ENCODE results near the gene NUDT3. TPM values are rescaled to one million over a fixed set of nuclear protein-coding genes. Genes with fewer than 3 reads are reported as not detected.

NUDT3 gene
- polyA plus RNA-seq, 2 of the 4 experiments (the other 2 are of a cell fraction): 5.2 to 13.4 TPM

DNA sequence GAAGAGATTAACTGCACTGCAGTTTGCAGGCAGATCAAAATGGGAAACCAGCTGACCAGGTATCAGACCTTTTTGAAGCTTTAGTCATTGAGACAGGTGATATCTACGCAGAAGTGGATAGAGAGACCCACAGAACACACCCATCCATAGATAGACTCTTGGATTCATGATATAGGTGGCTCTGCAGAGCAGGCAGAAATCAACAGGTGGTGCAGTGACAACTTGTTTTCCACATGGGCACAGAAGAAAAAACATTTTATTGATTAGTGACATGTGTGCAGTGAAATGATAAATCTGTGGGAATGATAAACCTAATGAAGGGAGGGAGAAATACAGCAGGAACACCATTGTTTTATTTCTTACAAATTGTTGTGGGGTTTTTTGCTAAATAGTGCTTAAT lies 45.2 kb downstream of the NUDT3 start:
- ATAC-seq (no peak), DNase-seq (ENCODE audit: low read depth in 1 of 2, low spot score in 1 of 2) (no peak), FAIRE-seq (no peak)
- TF ChIP-seq POLR2AphosphoS2 (conservative IDR thresholded peaks at IDR 0.05; ENCODE audit: low read length): no peak
- no peak for TF ChIP-seq RCOR1 (IDR thresholded peaks at IDR 0.05; ENCODE audit: low read depth, low read length)
- TF ChIP-seq, protein P1, sequence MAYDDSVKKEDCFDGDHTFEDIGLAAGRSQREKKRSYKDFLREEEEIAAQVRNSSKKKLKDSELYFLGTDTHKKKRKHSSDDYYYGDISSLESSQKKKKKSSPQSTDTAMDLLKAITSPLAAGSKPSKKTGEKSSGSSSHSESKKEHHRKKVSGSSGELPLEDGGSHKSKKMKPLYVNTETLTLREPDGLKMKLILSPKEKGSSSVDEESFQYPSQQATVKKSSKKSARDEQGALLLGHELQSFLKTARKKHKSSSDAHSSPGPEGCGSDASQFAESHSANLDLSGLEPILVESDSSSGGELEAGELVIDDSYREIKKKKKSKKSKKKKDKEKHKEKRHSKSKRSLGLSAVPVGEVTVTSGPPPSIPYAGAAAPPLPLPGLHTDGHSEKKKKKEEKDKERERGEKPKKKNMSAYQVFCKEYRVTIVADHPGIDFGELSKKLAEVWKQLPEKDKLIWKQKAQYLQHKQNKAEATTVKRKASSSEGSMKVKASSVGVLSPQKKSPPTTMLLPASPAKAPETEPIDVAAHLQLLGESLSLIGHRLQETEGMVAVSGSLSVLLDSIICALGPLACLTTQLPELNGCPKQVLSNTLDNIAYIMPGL (CRISPR knock-in tag; IDR thresholded peaks at IDR 0.05; ENCODE audit: borderline replicate concordance): no peak
- no peak for TF ChIP-seq CEBPB (IDR thresholded peaks at IDR 0.05)
- no peak for TF ChIP-seq TFCP2L1 (CRISPR knock-in tag; IDR thresholded peaks at IDR 0.05)
- TF ChIP-seq KDM1A (IDR thresholded peaks at IDR 0.05; ENCODE audit: low read depth): no peak
- TF ChIP-seq SREBF2 (IDR thresholded peaks at IDR 0.05): no peak
- no peak for TF ChIP-seq ESRRA (IDR thresholded peaks at IDR 0.05; ENCODE audit: borderline replicate concordance, low read length)
- TF ChIP-seq EHF (CRISPR knock-in tag; IDR thresholded peaks at IDR 0.05): no peak
- no peak for TF ChIP-seq SMC3 (IDR thresholded peaks at IDR 0.05)
- TF ChIP-seq RNF2 (IDR thresholded peaks at IDR 0.05; ENCODE audit: borderline replicate concordance, low read depth): no peak
- CTCF ChIA-PET: interaction anchor here (1.6 kb wide), 1 partner anchor 98 kb away, joined by 3 read pairs; no protein-coding TSS in a partner anchor
- POLR2A ChIA-PET: no interaction called here
- H3K4me3 ChIP-seq: no peak overlapping the region
- H3K4me2 ChIP-seq: no peak overlapping the region
- H3K4me1 ChIP-seq: no peaks in the 10 kb centered on the region
- 88% methylated on average over 1 of the region's 1 CpG for WGBS (ENCODE audit: missing lambda C conversion rate)
- H3K27ac ChIP-seq: no peak overlapping the region
- H3K9me3 ChIP-seq: no peaks in the 10 kb centered on the region

DNA sequence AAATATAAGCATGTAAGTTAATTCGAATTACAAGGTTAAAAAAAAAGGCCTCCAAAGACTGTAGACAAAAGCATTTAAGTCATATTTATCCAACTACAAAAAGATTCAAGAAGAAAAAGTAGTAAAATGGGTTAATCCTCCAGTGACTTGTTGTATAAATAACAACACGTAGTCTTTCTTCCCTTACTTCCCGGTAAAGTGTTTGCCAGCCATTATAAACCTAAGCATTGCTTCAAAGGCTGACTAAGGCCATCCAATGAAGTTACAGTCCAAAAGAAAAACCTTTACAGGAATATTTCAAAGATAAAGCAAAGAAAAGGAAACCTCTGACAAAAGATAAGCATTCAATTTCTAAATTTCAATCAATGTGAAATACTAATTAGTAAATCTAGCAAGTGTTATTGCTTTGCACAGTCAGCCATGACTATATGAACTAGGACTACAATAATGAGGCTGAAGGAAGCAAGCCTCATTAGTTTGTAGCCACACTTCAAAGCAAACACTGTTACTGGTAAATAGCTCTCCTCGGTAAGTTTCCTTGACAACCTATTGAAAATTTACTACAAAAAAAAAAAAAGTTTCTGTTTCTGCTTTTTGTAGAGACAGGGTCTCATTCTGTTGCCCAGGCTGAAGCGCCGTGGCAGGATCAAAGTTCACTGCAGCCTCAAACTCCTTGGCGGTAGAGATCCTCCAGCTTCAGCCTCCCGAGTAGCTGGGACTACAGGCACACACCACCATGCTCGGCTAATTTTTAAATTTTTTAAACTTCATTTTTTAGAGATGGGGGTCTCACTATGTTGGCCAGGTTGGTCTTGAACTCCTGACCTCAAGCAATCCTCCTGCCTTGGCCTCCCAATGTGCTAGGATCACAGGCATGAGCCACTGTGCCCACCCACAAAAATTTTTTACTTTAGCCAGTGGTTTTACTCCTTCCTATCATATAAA lies 46.0 kb downstream of the NUDT3 start:
- TF ChIP-seq, protein P1 (CRISPR knock-in tag; IDR thresholded peaks at IDR 0.05; ENCODE audit: borderline replicate concordance): no peak
- no peak for TF ChIP-seq KDM1A (IDR thresholded peaks at IDR 0.05; ENCODE audit: low read depth)
- no peak for TF ChIP-seq POLR2A (IDR thresholded peaks at IDR 0.05; ENCODE audit: low read length)
- WGBS (ENCODE audit: missing lambda C conversion rate): 82% methylated on average over 9 of the region's 9 CpGs
- DNase-seq (ENCODE audit: low read depth in 1 of 2, low spot score in 1 of 2) (no peak), ATAC-seq (no peak), FAIRE-seq (no peak)
- no peaks in the 10 kb centered on the region for H3K9me3 ChIP-seq
- no peaks in the 10 kb centered on the region for H3K4me1 ChIP-seq
- H3K27ac ChIP-seq: no peak overlapping the region
- CTCF ChIA-PET: interaction anchor here (1.6 kb wide), 1 partner anchor 97 kb away, joined by 3 read pairs; no protein-coding TSS in a partner anchor
- POLR2A ChIA-PET: no interaction called here
- no peak overlapping the region for H3K4me2 ChIP-seq
- H3K4me3 ChIP-seq: no peak overlapping the region

DNA sequence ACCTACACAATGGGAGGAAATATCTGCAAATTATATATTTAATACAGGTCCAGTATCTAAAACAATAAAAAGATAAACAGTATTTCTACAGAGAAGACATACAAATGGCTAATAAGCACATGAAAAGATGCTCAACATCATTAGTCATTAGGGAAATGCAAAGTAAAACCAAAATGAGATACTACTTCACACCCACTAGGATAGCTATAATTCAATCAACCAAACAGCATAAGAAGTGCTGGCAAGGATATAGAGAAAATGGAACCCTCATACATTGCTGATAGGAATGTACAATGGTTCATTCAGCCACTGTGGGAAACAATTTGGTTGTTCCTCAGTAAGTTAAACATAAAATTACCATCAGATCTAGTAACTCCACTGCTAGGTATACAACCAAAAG lies 48.7 kb downstream of the NUDT3 start:
- Histone ChIP-seq H3K4me3 (no peak overlapping the region), H3K9me3 (no peaks in the 10 kb centered on the region), H3K4me2 (no peak overlapping the region), H3K27ac (no peak overlapping the region), H3K4me1 (no peaks in the 10 kb centered on the region)
- ChIA-PET POLR2A (no interaction called here), CTCF (interaction anchor here (2.2 kb wide), 1 partner anchor 18 kb away, joined by 5 read pairs; no protein-coding TSS in a partner anchor)
- ATAC-seq (no peak), FAIRE-seq (no peak), DNase-seq (ENCODE audit: low read depth in 1 of 2, low spot score in 1 of 2) (no peak)
- TF ChIP-seq RFX5 (IDR thresholded peaks at IDR 0.05): no peak
- no peak for TF ChIP-seq HEYL (CRISPR knock-in tag; IDR thresholded peaks at IDR 0.05)
- no peak for TF ChIP-seq MAFK (IDR thresholded peaks at IDR 0.05; ENCODE audit: partially characterized antibody)
- TF ChIP-seq, protein P2, sequence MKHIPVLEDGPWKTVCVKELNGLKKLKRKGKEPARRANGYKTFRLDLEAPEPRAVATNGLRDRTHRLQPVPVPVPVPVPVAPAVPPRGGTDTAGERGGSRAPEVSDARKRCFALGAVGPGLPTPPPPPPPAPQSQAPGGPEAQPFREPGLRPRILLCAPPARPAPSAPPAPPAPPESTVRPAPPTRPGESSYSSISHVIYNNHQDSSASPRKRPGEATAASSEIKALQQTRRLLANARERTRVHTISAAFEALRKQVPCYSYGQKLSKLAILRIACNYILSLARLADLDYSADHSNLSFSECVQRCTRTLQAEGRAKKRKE (CRISPR knock-in tag; IDR thresholded peaks at IDR 0.05; ENCODE audit: low read depth): no peak
- TF ChIP-seq, protein P3, sequence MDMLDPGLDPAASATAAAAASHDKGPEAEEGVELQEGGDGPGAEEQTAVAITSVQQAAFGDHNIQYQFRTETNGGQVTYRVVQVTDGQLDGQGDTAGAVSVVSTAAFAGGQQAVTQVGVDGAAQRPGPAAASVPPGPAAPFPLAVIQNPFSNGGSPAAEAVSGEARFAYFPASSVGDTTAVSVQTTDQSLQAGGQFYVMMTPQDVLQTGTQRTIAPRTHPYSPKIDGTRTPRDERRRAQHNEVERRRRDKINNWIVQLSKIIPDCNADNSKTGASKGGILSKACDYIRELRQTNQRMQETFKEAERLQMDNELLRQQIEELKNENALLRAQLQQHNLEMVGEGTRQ (IDR thresholded peaks at IDR 0.05): no peak
- TF ChIP-seq HOXA7 (CRISPR knock-in tag; IDR thresholded peaks at IDR 0.05): no peak
- TF ChIP-seq EP300 (IDR thresholded peaks at IDR 0.05): no peak
- no peak for TF ChIP-seq RNF2 (IDR thresholded peaks at IDR 0.05; ENCODE audit: borderline replicate concordance, low read depth)
- TF ChIP-seq ZNF302 (CRISPR knock-in tag; IDR thresholded peaks at IDR 0.05): no peak
- no peak for TF ChIP-seq EHF (CRISPR knock-in tag; IDR thresholded peaks at IDR 0.05)
- no peak for TF ChIP-seq POLR2AphosphoS2 (conservative IDR thresholded peaks at IDR 0.05; ENCODE audit: low read length)
- no peak for TF ChIP-seq JUNB (IDR thresholded peaks at IDR 0.05)
- TF ChIP-seq NFE2L2 (conservative IDR thresholded peaks at IDR 0.05; ENCODE audit: low read length): no peak
- TF ChIP-seq CEBPB (IDR thresholded peaks at IDR 0.05): no peak
- no peak for TF ChIP-seq HOXB5 (CRISPR knock-in tag; IDR thresholded peaks at IDR 0.05)
- TF ChIP-seq PHF8 (IDR thresholded peaks at IDR 0.05; ENCODE audit: borderline replicate concordance, low read depth): no peak
- no peak for TF ChIP-seq KDM1A (IDR thresholded peaks at IDR 0.05; ENCODE audit: low read depth)
- no peak for TF ChIP-seq TFCP2L1 (CRISPR knock-in tag; IDR thresholded peaks at IDR 0.05)
- TF ChIP-seq MAZ (IDR thresholded peaks at IDR 0.05; ENCODE audit: borderline replicate concordance, low read depth, low read length): no peak
- no peak for TF ChIP-seq RAD21 (conservative IDR thresholded peaks at IDR 0.05 in 1 of 2, IDR thresholded peaks at IDR 0.05 in 1 of 2)

Data from A549 (cell line).